ENCODE measurements around the gene NOSTRIN.
"Not testable (repeated sequence)": the region's sequence is repeated elsewhere in the genome, so short reads cannot be mapped to it uniquely, and the experiment has no call there.

Gene NOSTRIN

DNA sequence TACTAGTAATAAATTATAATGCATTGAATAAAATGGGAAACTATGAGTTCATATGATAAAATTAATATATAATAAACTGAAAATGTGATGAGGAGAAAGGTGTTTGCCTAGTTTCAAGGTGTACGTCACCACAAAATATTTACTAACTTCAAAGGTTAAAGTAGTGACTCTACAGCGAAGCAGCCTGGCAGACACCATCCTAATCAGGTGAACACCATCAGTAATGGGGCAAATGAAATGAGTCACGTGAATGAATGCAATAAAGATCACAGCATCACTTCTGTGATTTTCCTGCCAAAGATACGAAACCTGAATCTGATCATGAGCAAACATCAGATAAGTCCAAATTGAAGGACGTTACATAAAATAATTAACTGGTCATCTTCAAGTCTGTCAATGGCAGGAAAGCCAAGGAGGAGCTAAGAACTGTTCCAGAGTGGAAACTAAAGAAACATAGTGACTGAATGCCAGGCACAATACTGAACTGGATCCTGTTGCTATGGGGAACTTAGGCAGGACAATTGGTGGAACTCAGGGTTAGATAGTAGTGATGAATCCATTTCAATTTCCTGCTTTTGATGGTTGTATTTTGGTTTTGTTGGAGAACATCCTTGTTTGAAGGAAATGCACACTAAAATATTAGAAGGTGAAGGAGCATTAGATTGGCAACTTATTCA is 12.1 kb upstream of the NOSTRIN start:
- DNase-seq: no peak

- not testable (repeated sequence) for DNase-seq
Measured at GRCh38 chr2:168791140-168791539, 11.3 kb upstream of the NOSTRIN start.

DNA sequence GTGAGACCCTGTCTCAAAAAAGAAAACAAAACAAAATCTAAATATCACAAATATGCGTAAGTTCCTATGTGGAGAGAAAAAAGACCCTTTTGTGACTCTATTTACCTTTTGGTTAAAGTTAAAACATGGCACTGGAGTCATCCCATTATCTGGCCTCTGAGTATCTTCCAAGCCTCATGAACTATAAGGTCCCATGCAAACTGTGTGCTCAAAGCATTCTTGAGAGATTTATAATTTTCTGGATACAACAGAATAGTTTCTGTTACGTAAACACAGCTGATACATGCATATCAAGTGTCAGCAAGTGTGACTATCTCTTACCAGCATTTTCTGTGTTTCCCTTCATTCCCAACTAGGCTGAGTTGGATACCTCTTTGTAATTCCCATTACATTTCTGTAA is 8.8 kb upstream of the NOSTRIN start:
- DNase-seq: no peak

DNA sequence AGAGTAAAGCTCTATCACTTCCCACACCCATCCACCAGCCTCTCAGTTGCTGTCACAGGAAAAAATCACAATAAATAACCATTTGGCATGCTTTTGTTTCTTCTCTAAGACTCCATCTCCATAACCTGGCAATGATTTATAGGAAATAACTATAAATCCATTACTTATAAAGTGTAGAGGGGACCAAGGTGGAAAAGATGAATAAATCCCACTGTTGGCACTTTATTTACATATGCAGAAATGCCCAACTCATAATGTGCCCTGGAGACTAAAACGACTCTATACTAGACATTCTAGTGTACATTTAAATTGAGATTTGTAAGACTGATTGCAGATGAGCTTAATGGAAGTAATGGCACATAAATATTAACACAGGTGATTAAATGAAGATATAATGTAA is 7.5 kb upstream of the NOSTRIN start:
- no peak for DNase-seq

GRCh38 chr2:168796090-168796577 is 6.3 kb upstream of the NOSTRIN start:
- no peak for DNase-seq

GRCh38 chr2:168796583-168797285 is 5.7 kb upstream of the NOSTRIN start:
- no peak for DNase-seq

DNA sequence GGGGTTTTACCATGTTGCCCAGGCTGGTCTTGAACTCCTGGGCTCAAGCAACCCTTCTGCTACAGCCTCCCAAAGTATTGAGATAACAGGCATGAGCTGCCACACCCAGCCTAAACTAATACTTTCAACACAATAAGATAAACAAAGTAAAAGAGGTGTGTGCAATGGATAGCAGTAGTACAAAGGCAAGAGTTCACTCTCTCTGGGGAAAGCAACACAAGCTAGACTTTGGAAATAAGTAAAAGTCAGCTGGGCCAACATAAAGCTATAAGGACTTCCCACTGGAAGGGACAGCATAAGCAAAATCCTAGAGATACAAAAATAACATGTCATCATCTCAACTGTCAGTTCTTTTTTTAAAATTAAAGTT is 5.2 kb upstream of the NOSTRIN start:
- DNase-seq: no peak

DNA sequence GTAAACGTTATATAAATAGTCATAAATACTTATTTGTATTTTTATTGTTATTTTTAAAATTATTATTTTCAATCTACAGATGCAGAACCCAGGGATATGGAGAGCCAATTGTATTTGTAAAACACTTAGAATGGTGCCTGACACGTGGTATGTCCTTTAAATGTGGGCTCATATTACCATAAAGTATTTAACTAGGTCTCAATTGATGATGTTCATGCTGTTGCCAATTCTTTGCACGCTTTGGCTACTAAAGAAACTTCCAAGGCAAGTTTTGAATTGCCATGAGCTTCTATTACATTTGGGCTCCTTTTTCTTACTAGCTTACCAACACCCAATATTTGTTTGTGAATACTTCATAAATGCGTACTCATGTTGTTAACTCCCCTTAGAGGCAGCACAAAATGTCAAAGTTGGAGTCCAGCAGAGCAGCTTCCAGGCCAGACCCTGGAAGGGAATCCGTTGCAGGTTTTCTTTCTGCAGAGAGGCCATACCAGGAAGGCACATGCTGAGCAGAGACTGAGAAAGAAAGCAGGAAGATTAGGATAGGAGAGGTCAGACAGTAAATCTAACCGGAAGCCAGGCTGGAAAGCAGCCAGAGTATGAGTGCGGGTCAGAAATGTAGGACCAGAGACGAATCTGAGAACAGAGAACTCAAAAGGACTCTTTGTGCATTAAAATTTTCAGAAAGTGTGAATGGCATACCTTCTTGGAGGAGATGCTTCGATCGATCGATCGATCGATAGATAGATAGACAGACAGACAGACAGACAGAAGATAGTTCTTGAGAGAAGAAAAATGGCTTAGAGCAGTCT is 4.2 kb upstream of the NOSTRIN start:
- no peak for DNase-seq

- no peak for DNase-seq
Measured at GRCh38 chr2:168798888-168799410, 3.5 kb upstream of the NOSTRIN start.

GRCh38 chr2:168801471-168801870 is 966 bp upstream of the NOSTRIN start:
- no peak for DNase-seq

GRCh38 chr2:168802859-168803725 is 655 bp downstream of the NOSTRIN start:
- DNase-seq: no peak

GRCh38 chr2:168804214-168804613 is 1.8 kb downstream of the NOSTRIN start:
- DNase-seq: no peak

DNA sequence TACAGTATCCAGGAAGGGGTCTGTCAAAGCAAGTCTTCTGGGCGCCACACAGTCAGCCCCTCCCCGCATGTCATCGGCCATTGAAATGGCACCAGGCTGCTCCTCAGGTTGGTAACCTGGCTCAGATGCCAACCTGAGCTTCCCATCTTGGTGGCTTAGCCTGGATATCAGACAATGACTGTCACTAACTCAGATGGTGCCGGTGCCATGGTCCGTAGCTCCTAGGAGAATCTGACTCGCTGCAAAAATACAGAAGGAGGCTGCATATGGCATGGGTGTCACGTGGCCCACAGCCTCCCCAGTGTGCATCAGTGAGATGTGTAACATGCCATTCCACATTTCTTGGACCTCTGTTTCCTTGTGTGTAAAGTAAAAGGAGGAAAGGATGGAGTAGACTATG is 3.2 kb downstream of the NOSTRIN start:
- no peak for DNase-seq

GRCh38 chr2:168809537-168809936 is 7.1 kb downstream of the NOSTRIN start:
- DNase-seq: no peak

GRCh38 chr2:168810235-168810634 is 7.8 kb downstream of the NOSTRIN start:
- no peak for DNase-seq

- DNase-seq: no peak
Measured at GRCh38 chr2:168811696-168812095, 9.3 kb downstream of the NOSTRIN start.

DNA sequence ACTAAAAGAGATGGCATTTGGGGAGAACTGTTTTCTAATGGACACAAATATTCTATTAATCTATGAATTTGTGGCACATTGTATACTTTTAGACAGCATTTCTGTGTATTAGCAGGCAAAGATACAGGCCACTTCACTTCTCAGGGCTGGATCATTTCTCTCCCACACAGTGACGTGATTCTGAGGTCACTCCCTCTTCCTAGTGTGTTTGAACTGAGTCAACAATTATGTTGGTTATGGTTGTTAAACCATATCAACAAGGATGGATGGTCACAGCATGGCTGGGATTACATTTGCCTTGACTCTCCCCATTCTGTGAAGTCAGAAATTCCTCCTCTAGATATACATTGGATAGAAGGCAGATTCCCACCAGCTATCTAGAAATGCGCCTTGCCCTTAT is 11.6 kb downstream of the NOSTRIN start:
- DNase-seq: no peak

GRCh38 chr2:168814939-168815907 is 12.8 kb downstream of the NOSTRIN start:
- no peak for DNase-seq

GRCh38 chr2:168816369-168816768 is 13.9 kb downstream of the NOSTRIN start:
- DNase-seq: no peak

GRCh38 chr2:168819050-168819715 is 16.7 kb downstream of the NOSTRIN start:
- no peak for DNase-seq

Measured in activated naive CD4-positive, alpha-beta T cell treated with Interleukin-2 at 50 U/mL for 16 hours (primary cell).